NCI-H2227 treated with DMSO at 0.1 percent for 48 hours (cell line): ENCODE measurements around the gene MEFV.
"Not testable (repeated sequence)": the region's sequence is repeated elsewhere in the genome, so short reads cannot be mapped to it uniquely, and the experiment has no call there.

Source experiments
- DNase-seq: peaks from one replicate; lab custom pipeline; 2025; lab: John Stamatoyannopoulos, UW

The MEFV gene

GRCh38 chr16:3216263-3216640, 40.2 kb downstream of the MEFV start:
- no peak for DNase-seq

- no peak for DNase-seq
Measured at GRCh38 chr16:3215601-3216262, 40.7 kb downstream of the MEFV start.

- no peak for DNase-seq
Measured at GRCh38 chr16:3214904-3215600, 41.4 kb downstream of the MEFV start.

- DNase-seq, result no peak
Measured at GRCh38 chr16:3212567-3212966, 43.9 kb downstream of the MEFV start.

- no peak for DNase-seq
Measured at GRCh38 chr16:3212006-3212405, 44.4 kb downstream of the MEFV start.

GRCh38 chr16:3207086-3207953, 49.1 kb downstream of the MEFV start:
- no peak for DNase-seq

- DNase-seq, result not testable (repeated sequence)
Measured at GRCh38 chr16:3205939-3206338, 50.5 kb downstream of the MEFV start.

- DNase-seq, result no peak
Measured at GRCh38 chr16:3202903-3203539, 53.4 kb downstream of the MEFV start.

- DNase-seq, result no peak
Measured at GRCh38 chr16:3198334-3199072, 57.9 kb downstream of the MEFV start.

- not testable (repeated sequence) for DNase-seq
Measured at GRCh38 chr16:3197694-3198333, 58.6 kb downstream of the MEFV start.

- DNase-seq, result no peak
Measured at GRCh38 chr16:3195975-3196374, 60.5 kb downstream of the MEFV start.

- no peak for DNase-seq
Measured at GRCh38 chr16:3194792-3195191, 61.6 kb downstream of the MEFV start.

GRCh38 chr16:3193221-3194212, 62.9 kb downstream of the MEFV start:
- DNase-seq, result no peak

- no peak for DNase-seq
Measured at GRCh38 chr16:3192476-3193019, 63.9 kb downstream of the MEFV start.
